Loucy (cell line): Measurements from ENCODE around the gene ITGB5.

Source experiments
- CTCF ChIP-seq: fragments of 200-600 bp; sonication (generic); conservative IDR thresholded peaks from 2 replicates; pipeline ENCODE4 v1.5.1; 2014; ENCODE audit warnings: mild to moderate bottlenecking, antibody characterized with exemption, low read length
- EZH2phosphoT487 ChIP-seq: fragments of 200-600 bp; IDR thresholded peaks from 2 replicates; pipeline ENCODE4 v1.6.1; 2018; ENCODE audit warnings: antibody characterized with exemption, mild to moderate bottlenecking, moderate library complexity, borderline replicate concordance

- TF ChIP-seq CTCF (no peak), EZH2phosphoT487 (no peak)
Measured at GRCh38 chr3:124758851-124759635, 128.1 kb downstream of the ITGB5 start.
